ENCODE results near the gene RNU5B-1.

The RNU5B-1 gene

GRCh38 chr15:65292938-65293518 is 11.4 kb upstream of the RNU5B-1 start:
- DNase-seq (ENCODE audit: insufficient read length) = no peak
- FAIRE-seq = no peak
- TF ChIP-seq TAF1 (IDR thresholded peaks at IDR 0.05; ENCODE audit: borderline replicate concordance, low read depth, low read length) = no peak
- no peak for TF ChIP-seq POLR2AphosphoS5 (IDR thresholded peaks at IDR 0.05; ENCODE audit: low read depth, low read length)
- no peak for TF ChIP-seq POLR2A (IDR thresholded peaks at IDR 0.05; ENCODE audit: low read depth, low read length)

- no peak for FAIRE-seq
- TF ChIP-seq POLR2AphosphoS5 (IDR thresholded peaks at IDR 0.05; ENCODE audit: low read depth, low read length) (no peak), POLR2A (IDR thresholded peaks at IDR 0.05; ENCODE audit: low read depth, low read length) (no peak), TAF1 (IDR thresholded peaks at IDR 0.05; ENCODE audit: borderline replicate concordance, low read depth, low read length) (no peak)
- no peak for DNase-seq (ENCODE audit: insufficient read length)
These were observed 5.7 kb upstream of the RNU5B-1 start for GRCh38 chr15:65298731-65299130.

GRCh38 chr15:65300924-65301441 is 3.5 kb upstream of the RNU5B-1 start:
- DNase-seq (ENCODE audit: insufficient read length) = no peak
- no peak for FAIRE-seq
- no peak for TF ChIP-seq POLR2AphosphoS5 (IDR thresholded peaks at IDR 0.05; ENCODE audit: low read depth, low read length)
- TF ChIP-seq TAF1 (IDR thresholded peaks at IDR 0.05; ENCODE audit: borderline replicate concordance, low read depth, low read length) = no peak
- no peak for TF ChIP-seq POLR2A (IDR thresholded peaks at IDR 0.05; ENCODE audit: low read depth, low read length)

- DNase-seq (ENCODE audit: insufficient read length) = no peak
- FAIRE-seq = no peak
- no peak for TF ChIP-seq TAF1 (IDR thresholded peaks at IDR 0.05; ENCODE audit: borderline replicate concordance, low read depth, low read length)
- TF ChIP-seq POLR2AphosphoS5 (IDR thresholded peaks at IDR 0.05; ENCODE audit: low read depth, low read length) = no peak
- TF ChIP-seq POLR2A (IDR thresholded peaks at IDR 0.05; ENCODE audit: low read depth, low read length) = no peak
These were observed 2.4 kb upstream of the RNU5B-1 start for GRCh38 chr15:65302061-65302460.

GRCh38 chr15:65303687-65304380 is 643 bp upstream of the RNU5B-1 start:
- no peak for DNase-seq (ENCODE audit: insufficient read length)
- TF ChIP-seq TAF1 (IDR thresholded peaks at IDR 0.05; ENCODE audit: borderline replicate concordance, low read depth, low read length) (no peak), POLR2AphosphoS5 (IDR thresholded peaks at IDR 0.05; ENCODE audit: low read depth, low read length) (no peak), POLR2A (IDR thresholded peaks at IDR 0.05; ENCODE audit: low read depth, low read length) (no peak)
- no peak for FAIRE-seq

- TF ChIP-seq POLR2AphosphoS5 (IDR thresholded peaks at IDR 0.05; ENCODE audit: low read depth, low read length) (no peak), POLR2A (IDR thresholded peaks at IDR 0.05; ENCODE audit: low read depth, low read length) (no peak; the same call in 1 of the 2 replicates), TAF1 (IDR thresholded peaks at IDR 0.05; ENCODE audit: borderline replicate concordance, low read depth, low read length) (no peak)
- FAIRE-seq = no peak
- no peak for DNase-seq (ENCODE audit: insufficient read length)
These were observed 777 bp downstream of the RNU5B-1 start for GRCh38 chr15:65305150-65305758.

- no peak for TF ChIP-seq TAF1 (IDR thresholded peaks at IDR 0.05; ENCODE audit: borderline replicate concordance, low read depth, low read length)
- TF ChIP-seq POLR2A (IDR thresholded peaks at IDR 0.05; ENCODE audit: low read depth, low read length) = no peak
- no peak for TF ChIP-seq POLR2AphosphoS5 (IDR thresholded peaks at IDR 0.05; ENCODE audit: low read depth, low read length)
- DNase-seq (ENCODE audit: insufficient read length) (no peak), FAIRE-seq (no peak)
These were observed 1.3 kb downstream of the RNU5B-1 start for GRCh38 chr15:65305776-65306175.

- DNase-seq (ENCODE audit: insufficient read length) = no peak
- no peak for FAIRE-seq
- no peak for TF ChIP-seq TAF1 (IDR thresholded peaks at IDR 0.05; ENCODE audit: borderline replicate concordance, low read depth, low read length)
- no peak for TF ChIP-seq POLR2A (IDR thresholded peaks at IDR 0.05; ENCODE audit: low read depth, low read length)
- no peak for TF ChIP-seq POLR2AphosphoS5 (IDR thresholded peaks at IDR 0.05; ENCODE audit: low read depth, low read length)
These were observed 2.1 kb downstream of the RNU5B-1 start for GRCh38 chr15:65306551-65306950.

- TF ChIP-seq POLR2AphosphoS5 (IDR thresholded peaks at IDR 0.05; ENCODE audit: low read depth, low read length) (no peak), POLR2A (IDR thresholded peaks at IDR 0.05; ENCODE audit: low read depth, low read length) (no peak), TAF1 (IDR thresholded peaks at IDR 0.05; ENCODE audit: borderline replicate concordance, low read depth, low read length) (no peak)
- no peak for FAIRE-seq
- DNase-seq (ENCODE audit: insufficient read length) = no peak
These were observed 3.5 kb downstream of the RNU5B-1 start for GRCh38 chr15:65307978-65308377.

- DNase-seq (ENCODE audit: insufficient read length) (no peak), FAIRE-seq (no peak)
- no peak for TF ChIP-seq POLR2AphosphoS5 (IDR thresholded peaks at IDR 0.05; ENCODE audit: low read depth, low read length)
- no peak for TF ChIP-seq TAF1 (IDR thresholded peaks at IDR 0.05; ENCODE audit: borderline replicate concordance, low read depth, low read length)
- no peak for TF ChIP-seq POLR2A (IDR thresholded peaks at IDR 0.05; ENCODE audit: low read depth, low read length)
These were observed 5.5 kb downstream of the RNU5B-1 start for GRCh38 chr15:65309882-65310418.

GRCh38 chr15:65310431-65311137 is 6.1 kb downstream of the RNU5B-1 start:
- no peak for DNase-seq (ENCODE audit: insufficient read length)
- TF ChIP-seq TAF1 (IDR thresholded peaks at IDR 0.05; ENCODE audit: borderline replicate concordance, low read depth, low read length) (no peak), POLR2A (IDR thresholded peaks at IDR 0.05; ENCODE audit: low read depth, low read length) (no peak), POLR2AphosphoS5 (IDR thresholded peaks at IDR 0.05; ENCODE audit: low read depth, low read length) (no peak)
- FAIRE-seq = no peak
